H9 (cell line): ENCODE measurements around the gene EME1. TPM values are rescaled to one million over a fixed set of nuclear protein-coding genes. Genes with fewer than 3 reads are reported as not detected.

Experiments used
- DNase-seq: peaks from one replicate; pipeline ENCODE4 v3.0.0-alpha.2; 2017
- H2AFZ ChIP-seq: one replicate; pipeline ENCODE4 v1.6.1; 2013; ENCODE audit warnings: mild to moderate bottlenecking, low read length, control low read depth, moderate library complexity
- H2AK5ac ChIP-seq: 2 replicates; pipeline ENCODE4 v1.6.1; 2013; ENCODE audit warnings: low read length, control low read depth, mixed read lengths; ENCODE audit not compliant: insufficient read length
- H2BK120ac ChIP-seq: one replicate; pipeline ENCODE4 v1.6.1; 2013; ENCODE audit warnings: low read depth, mild to moderate bottlenecking, low read length, control low read depth, inconsistent platforms; ENCODE audit not compliant: poor library complexity, severe bottlenecking
- H2BK12ac ChIP-seq: 2 replicates; pipeline ENCODE4 v1.6.1; 2013; ENCODE audit warnings: low read length, control low read depth, mixed read lengths, low read depth; ENCODE audit not compliant: insufficient read length
- H2BK15ac ChIP-seq: 2 replicates; pipeline ENCODE4 v1.6.1; 2013; ENCODE audit warnings: low read depth, low read length, control low read depth
- H2BK20ac ChIP-seq: one replicate; pipeline ENCODE4 v1.6.1; 2013; ENCODE audit warnings: low read depth, mild to moderate bottlenecking, low read length, control low read depth, inconsistent platforms; ENCODE audit not compliant: poor library complexity, severe bottlenecking
- H2BK5ac ChIP-seq: 2 replicates; pipeline ENCODE4 v1.6.1; 2013; ENCODE audit warnings: low read length, control low read depth, mixed read lengths; ENCODE audit not compliant: insufficient read length
- H3K14ac ChIP-seq: 2 replicates; pipeline ENCODE4 v1.6.1; 2013; ENCODE audit warnings: low read length, control low read depth; ENCODE audit not compliant: insufficient read depth
- H3K18ac ChIP-seq: 2 replicates; pipeline ENCODE4 v1.6.1; 2013; ENCODE audit warnings: low read depth, mild to moderate bottlenecking, mixed read lengths, low read length, control low read depth; ENCODE audit not compliant: insufficient read length
- H3K23ac ChIP-seq: 2 replicates; pipeline ENCODE4 v1.6.1; 2013; ENCODE audit warnings: low read length, control low read depth, mixed read lengths, low read depth; ENCODE audit not compliant: insufficient read length
- H3K23me2 ChIP-seq: 2 replicates; pipeline ENCODE4 v1.6.1; 2013; ENCODE audit warnings: low read depth, mild to moderate bottlenecking, mixed read lengths, low read length, control low read depth; ENCODE audit not compliant: insufficient read length, poor library complexity, severe bottlenecking
- H3K27ac ChIP-seq: 2 replicates; pipeline ENCODE4 v1.5.1; 2013; ENCODE audit warnings: low read length, control low read depth, mixed read lengths, low read depth; ENCODE audit not compliant: insufficient read length
- H3K27me3 ChIP-seq: 2 replicates; pipeline ENCODE4 v1.6.1; 2013; ENCODE audit warnings: low read length, control low read depth, inconsistent platforms; ENCODE audit not compliant: insufficient read depth
- H3K4ac ChIP-seq: 2 replicates; pipeline ENCODE4 v1.6.1; 2013; ENCODE audit warnings: low read depth, mild to moderate bottlenecking, control low read depth, inconsistent platforms, low read length, moderate library complexity
- H3K4me1 ChIP-seq: 2 replicates; pipeline ENCODE4 v1.6.1; 2013; ENCODE audit warnings: low read length, control low read depth, inconsistent platforms; ENCODE audit not compliant: insufficient read depth
- H3K4me2 ChIP-seq: 2 replicates; pipeline ENCODE4 v1.6.1; 2013; ENCODE audit warnings: low read length, control low read depth, mixed read lengths; ENCODE audit not compliant: insufficient read length, insufficient read depth
- H3K56ac ChIP-seq: 2 replicates; pipeline ENCODE4 v1.6.1; 2013; ENCODE audit warnings: low read depth, mild to moderate bottlenecking, mixed read lengths, low read length, control low read depth; ENCODE audit not compliant: insufficient read length
- H3K79me1 ChIP-seq: 2 replicates; pipeline ENCODE4 v1.6.1; 2013; ENCODE audit warnings: low read depth, mild to moderate bottlenecking, moderate library complexity, low read length, control low read depth, inconsistent platforms; ENCODE audit not compliant: insufficient read depth, poor library complexity, severe bottlenecking
- H3K79me2 ChIP-seq: 2 replicates; pipeline ENCODE4 v1.6.1; 2013; ENCODE audit warnings: low read length, control low read depth, inconsistent platforms; ENCODE audit not compliant: insufficient read depth
- H3K9ac ChIP-seq: 2 replicates; pipeline ENCODE4 v1.6.1; 2013; ENCODE audit warnings: low read length, control low read depth, mixed read lengths; ENCODE audit not compliant: insufficient read length; ENCODE audit errors: extremely low read depth
- H3K9me3 ChIP-seq: one replicate; pipeline ENCODE4 v1.6.1; 2013; ENCODE audit warnings: low read depth, low read length, inconsistent platforms; ENCODE audit not compliant: control insufficient read depth
- H3T11ph ChIP-seq: one replicate; pipeline ENCODE4 v1.6.1; 2013; ENCODE audit warnings: mild to moderate bottlenecking, low read length, control low read depth, inconsistent platforms
- H4K20me1 ChIP-seq: one replicate; pipeline ENCODE4 v1.6.1; 2013; ENCODE audit not compliant: control insufficient read depth, insufficient read length, insufficient read depth
- H4K5ac ChIP-seq: 2 replicates; pipeline ENCODE4 v1.6.1; 2013; ENCODE audit warnings: low read depth, mild to moderate bottlenecking, mixed read lengths, low read length, control low read depth; ENCODE audit not compliant: insufficient read length
- H4K8ac ChIP-seq: replicated peaks from 2 replicates; pipeline ENCODE4 v1.6.1; 2013; ENCODE audit warnings: low read length, control low read depth, mixed read lengths, low read depth; ENCODE audit not compliant: insufficient read length
- H4K91ac ChIP-seq: 2 replicates; pipeline ENCODE4 v1.6.1; 2013; ENCODE audit warnings: low read depth, mild to moderate bottlenecking, moderate library complexity, mixed read lengths, low read length, control low read depth; ENCODE audit not compliant: insufficient read length
- H3K27ac Mint-ChIP-seq, 3 experiments: 2 replicates in 2 of 3; 3 replicates in 1 of 3; pipeline ENCODE4 v1.8.0; 2020 to 2021; ENCODE audit warnings: mixed read lengths in 3 of 3, mild to moderate bottlenecking in 1 of 3, moderate library complexity in 1 of 3
- H3K27me3 Mint-ChIP-seq: 2 replicates; pipeline ENCODE4 v1.8.0; 2021; ENCODE audit warnings: low read depth, mild to moderate bottlenecking, moderate library complexity, mixed read lengths
- H3K36me3 Mint-ChIP-seq, 3 experiments: 2 replicates in 2 of 3; 3 replicates in 1 of 3; pipeline ENCODE4 v1.8.0; 2020 to 2021; ENCODE audit warnings: low read depth in 3 of 3, mixed read lengths in 3 of 3; ENCODE audit not compliant: insufficient read depth in 1 of 3
- H3K4me1 Mint-ChIP-seq, 2 experiments: 2 replicates each; pipeline ENCODE4 v1.8.0; 2020; ENCODE audit warnings: mixed read lengths in 2 of 2
- H3K4me3 Mint-ChIP-seq, 2 experiments: 2 replicates in 1 of 2; 3 replicates in 1 of 2; pipeline ENCODE4 v1.8.0; 2020 to 2021; ENCODE audit warnings: mild to moderate bottlenecking in 2 of 2, mixed read lengths in 2 of 2, moderate library complexity in 1 of 2
- H3K9me3 Mint-ChIP-seq, 2 experiments: 2 replicates in 1 of 2; 3 replicates in 1 of 2; pipeline ENCODE4 v1.8.0; 2020; ENCODE audit warnings: mild to moderate bottlenecking in 2 of 2, mixed read lengths in 2 of 2, moderate library complexity in 1 of 2
- CTCF ChIP-seq: fragments of 200-600 bp; sonication (generic); conservative IDR thresholded peaks from 3 replicates; pipeline ENCODE4 v1.8.0; 2021; ENCODE audit warnings: antibody characterized with exemption, mild to moderate bottlenecking
- WGBS: extraction: QIAGEN DNeasy Blood & Tissue Kit; methylation state at CpG from one replicate; pipeline ENCODE4 v1.1.7; 2013; ENCODE audit warnings: missing lambda C conversion rate, low lambda C conversion rate, mixed read lengths; ENCODE audit not compliant: insufficient read length; ENCODE audit errors: extremely low coverage; 5-methylcytosine and 5-hydroxymethylcytosine counted together
- total RNA-seq: library from RNA; stranded (reverse); gene quantifications from 2 replicates; pipeline ENCODE4 v1.2.1, GENCODE V29; 2021

The EME1 gene
- total RNA-seq, 1 experiment from 2014 or later, result 15.1 TPM

- H2BK15ac ChIP-seq, result no peak overlapping the region
- no peak for TF ChIP-seq CTCF
- no peak overlapping the region for H4K91ac ChIP-seq
- H2AK5ac ChIP-seq, result no peak overlapping the region
- Mint-ChIP-seq H3K4me3 (no peak overlapping the region), H3K9me3 (no peaks in the 10 kb centered on the region), H3K36me3 (peaks cover 19 to 70% (median 70%) of the 10 kb centered on the region in 3 experiments; a peak in 6 of 7 replicates), H3K4me1 (no peaks in the 10 kb centered on the region), H3K27me3 (no peaks in the 10 kb centered on the region), H3K27ac (no peak overlapping the region)
- H2BK12ac ChIP-seq, result no peak overlapping the region
- no peak overlapping the region for H2BK120ac ChIP-seq
- no peak for DNase-seq
- H2BK20ac ChIP-seq, result no peak overlapping the region
- H3K4ac ChIP-seq, result no peak overlapping the region
- WGBS, result no CpG with 5 or more reads among the region's 6 CpGs
- no peaks in the 10 kb centered on the region for H3K79me2 ChIP-seq
- no peak overlapping the region for H3T11ph ChIP-seq
- no peak overlapping the region for H3K9ac ChIP-seq
- no peak overlapping the region for H3K14ac ChIP-seq
- H4K8ac ChIP-seq, result no peak overlapping the region
- no peak overlapping the region for H2AFZ ChIP-seq
- H3K79me1 ChIP-seq, result no peaks in the 10 kb centered on the region
- H3K18ac ChIP-seq, result no peak overlapping the region
- H3K27ac ChIP-seq, result no peak overlapping the region
- H3K23ac ChIP-seq, result no peak overlapping the region
- no peaks in the 10 kb centered on the region for H3K23me2 ChIP-seq
- no peak overlapping the region for H3K56ac ChIP-seq
- no peaks in the 10 kb centered on the region for H3K4me1 ChIP-seq
- H3K9me3 ChIP-seq, result no peaks in the 10 kb centered on the region
- no peak overlapping the region for H3K4me2 ChIP-seq
- H4K20me1 ChIP-seq, result no peaks in the 10 kb centered on the region
- no peak overlapping the region for H4K5ac ChIP-seq
- H2BK5ac ChIP-seq, result no peak overlapping the region
- no peaks in the 10 kb centered on the region for H3K27me3 ChIP-seq
Observed at GRCh38 chr17:50379351-50380132, 6.5 kb downstream of the EME1 start.
